ENCODE results near the gene SOHLH2. TPM values are rescaled to one million over a fixed set of nuclear protein-coding genes. Genes with fewer than 3 reads are reported as not detected.

SOHLH2 gene
- total RNA-seq, 1 experiment from 2014 or later: 5.8 TPM

GRCh38 chr13:36125841-36126240 is 88.5 kb downstream of the SOHLH2 start (continued):
- TF ChIP-seq PRDM15 (CRISPR knock-in tag; IDR thresholded peaks at IDR 0.05) (no peak), ZNF138 (CRISPR knock-in tag; conservative IDR thresholded peaks at IDR 0.05) (no peak), ERG (CRISPR knock-in tag; IDR thresholded peaks at IDR 0.05) (no peak)

- ATAC-seq (no peak), DNase-seq (ENCODE audit: low spot score) (no peak)
- Mint-ChIP-seq H3K36me3 (no peaks in the 10 kb centered on the region), H3K4me3 (no peak overlapping the region), H3K27me3 (ENCODE audit: low read depth) (peaks cover 20% of the 10 kb centered on the region), H3K27ac (no peak overlapping the region), H3K9me3 (no peaks in the 10 kb centered on the region), H3K4me1 (peaks cover 9% of the 10 kb centered on the region; the same call in 1 of the 2 replicates)
- POLR2A ChIA-PET: no interaction called here
- TF ChIP-seq ZNF396 (CRISPR knock-in tag; IDR thresholded peaks at IDR 0.05; ENCODE audit: borderline replicate concordance) (no peak), FOXJ3 (CRISPR knock-in tag; IDR thresholded peaks at IDR 0.05; ENCODE audit: borderline replicate concordance) (no peak), STAT6 (CRISPR knock-in tag; conservative IDR thresholded peaks at IDR 0.05; ENCODE audit: low read depth) (no peak), FOXK1 (CRISPR knock-in tag; IDR thresholded peaks at IDR 0.05) (no peak), ZNF138 (CRISPR knock-in tag; conservative IDR thresholded peaks at IDR 0.05) (no peak), TCF7 (CRISPR knock-in tag; IDR thresholded peaks at IDR 0.05; ENCODE audit: low read depth) (no peak), NR2C2 (CRISPR knock-in tag; IDR thresholded peaks at IDR 0.05) (no peak), EMX1 (CRISPR knock-in tag; IDR thresholded peaks at IDR 0.05) (no peak)
- CTCF ChIA-PET: no interaction called here
Measured at GRCh38 chr13:36124236-36124822, 90.0 kb downstream of the SOHLH2 start.

Other genes starting within 250 kb of the SOHLH2 start
- 15.4 to 18.5 TPM (median 15.5 TPM) in 3 replicates for gene DCLK1, start 83.2 kb downstream of the SOHLH2 start, total RNA-seq (2021)
- 36.8 to 41.8 TPM (median 39.8 TPM) in 3 replicates for gene CCDC169, start 83.3 kb upstream of the SOHLH2 start, total RNA-seq (2021)
- 88.8 to 95.7 TPM (median 95.7 TPM) in 3 replicates for gene SPART, start 131.8 kb upstream of the SOHLH2 start, total RNA-seq (2021)
- gene CCNA1, start 217.9 kb upstream of the SOHLH2 start, total RNA-seq (2021): 2.7 to 3.8 TPM (median 3.4 TPM) in 3 replicates

All from WTC11 (cell line).